HG03469 (cell line): ENCODE measurements around the gene PSMD1.

ENCODE experiments used
- ATAC-seq: cut with Tn5 transposase; IDR thresholded peaks from one replicate; pipeline ENCODE4 v1.9.1; 2021; ENCODE audit warnings: mild to moderate bottlenecking, moderate library complexity, moderate number of reproducible peaks; ENCODE audit not compliant: unreplicated experiment

Gene PSMD1

GRCh38 chr2:231198291-231199173 is 141.9 kb downstream of the PSMD1 start, which contains the start of gene ARMC9:
Gene ARMC9 (plus strand): TSS chr2:231198631. CDS start chr2:231206239, 7,608 bp downstream.
- peak; percentile 71 for ATAC-seq

- ATAC-seq: no peak
Observed at GRCh38 chr2:231199219-231199618, 142.6 kb downstream of the PSMD1 start.

DNA sequence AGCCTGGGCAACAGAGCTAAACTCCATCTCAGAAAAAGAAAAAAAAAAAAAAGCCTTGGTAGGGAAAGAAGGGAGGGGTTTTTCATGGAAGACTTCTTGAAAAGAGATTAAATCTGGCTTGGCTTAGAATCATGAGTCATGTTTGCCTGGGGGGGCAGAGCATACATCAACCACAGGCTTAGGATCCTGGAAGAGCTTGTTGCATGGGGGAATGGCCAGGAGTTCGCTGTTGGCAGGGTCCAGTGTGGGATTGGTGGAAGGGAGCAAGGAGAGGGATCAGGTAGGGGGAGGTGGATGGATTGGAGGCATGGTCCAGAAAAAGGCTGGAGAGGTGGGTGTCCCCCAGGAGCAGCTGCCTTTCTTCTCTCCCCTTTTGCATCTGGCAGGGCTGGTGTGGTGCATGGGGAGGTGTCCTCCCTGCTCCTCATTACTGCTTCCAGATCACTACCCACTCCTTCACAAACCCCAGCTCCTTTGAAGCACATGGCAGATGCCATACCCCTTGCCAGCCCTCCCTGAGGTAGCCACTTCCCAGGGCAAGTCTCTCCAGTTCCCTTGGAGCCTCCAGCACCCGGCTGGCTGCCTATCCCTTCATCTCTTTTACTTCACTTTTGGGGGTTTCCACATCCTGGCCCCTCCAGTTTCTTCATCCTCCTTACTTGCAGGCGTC is 144.3 kb downstream of the PSMD1 start:
- ATAC-seq: no peak

DNA sequence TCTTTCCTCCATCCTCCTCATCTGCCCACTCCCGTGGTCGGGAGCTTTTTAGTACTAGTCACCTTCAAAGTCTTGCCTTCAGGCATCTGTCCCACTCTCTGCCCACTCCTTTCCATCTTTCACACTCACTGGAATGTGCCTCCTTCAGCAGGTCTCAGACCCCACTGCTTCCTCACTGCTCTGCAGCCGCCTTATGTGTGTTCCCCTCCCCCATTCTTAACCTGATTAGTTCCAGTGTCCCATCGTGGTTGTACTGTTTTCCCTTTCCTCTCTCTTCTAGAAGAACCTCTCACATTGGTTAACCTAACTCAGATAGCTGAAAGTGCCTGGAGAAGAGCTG is 144.8 kb downstream of the PSMD1 start:
- ATAC-seq: no peak

- ATAC-seq: no peak
Observed at GRCh38 chr2:231203087-231203486, 146.4 kb downstream of the PSMD1 start.

- ATAC-seq: no peak
Observed at GRCh38 chr2:231204146-231204545, 147.5 kb downstream of the PSMD1 start.

GRCh38 chr2:231204581-231204980 is 147.9 kb downstream of the PSMD1 start:
- no peak for ATAC-seq

- no peak for ATAC-seq
Observed at GRCh38 chr2:231207734-231208133, 151.1 kb downstream of the PSMD1 start.

- ATAC-seq: no peak
Observed at GRCh38 chr2:231210782-231211181, 154.1 kb downstream of the PSMD1 start.

DNA sequence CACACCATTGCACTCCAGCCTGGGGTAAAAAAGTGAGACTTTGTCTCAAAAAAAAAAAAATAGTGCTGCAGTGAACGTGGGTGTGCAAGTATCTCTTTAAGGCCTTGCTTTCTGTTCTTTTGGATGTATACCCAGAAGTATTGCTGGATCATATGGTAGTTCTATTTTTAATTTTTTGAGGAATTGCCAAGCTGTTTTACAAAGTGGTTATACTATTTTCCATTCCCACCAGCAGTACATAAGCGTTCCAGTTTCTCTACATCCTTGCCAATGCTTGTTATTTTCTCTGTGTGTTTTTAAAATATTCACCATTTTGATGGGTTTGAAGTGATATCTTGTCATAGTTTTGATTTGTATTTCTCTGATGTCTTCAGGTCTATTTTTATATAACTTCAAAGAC is 154.8 kb downstream of the PSMD1 start:
- no peak for ATAC-seq

- ATAC-seq: no peak
Observed at GRCh38 chr2:231212329-231212845, 155.7 kb downstream of the PSMD1 start.

- ATAC-seq: no peak
Observed at GRCh38 chr2:231213931-231214642, 157.4 kb downstream of the PSMD1 start.

DNA sequence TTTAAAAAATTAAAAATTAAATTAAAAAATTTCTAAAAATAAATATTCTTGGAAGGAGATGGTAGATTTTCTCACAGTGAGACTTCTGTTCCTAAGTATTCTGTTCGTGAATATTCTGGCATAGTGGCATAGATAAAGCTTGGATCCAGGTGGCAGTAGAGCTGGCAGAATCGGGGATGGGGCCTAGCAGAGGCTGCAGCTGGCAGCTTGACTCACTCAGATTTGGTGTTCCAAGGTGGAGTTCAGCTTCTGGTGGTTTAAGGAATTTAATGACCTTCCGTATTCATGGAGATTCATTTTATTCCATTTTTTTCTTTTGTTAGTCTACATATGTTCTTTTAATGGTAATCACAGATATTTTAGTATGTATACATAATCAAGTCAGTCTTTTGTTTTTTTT is 161.7 kb downstream of the PSMD1 start:
- no peak for ATAC-seq

- no peak for ATAC-seq
Observed at GRCh38 chr2:231219289-231219688, 162.6 kb downstream of the PSMD1 start.

GRCh38 chr2:231221761-231222160 is 165.1 kb downstream of the PSMD1 start:
- no peak for ATAC-seq
